Gastroesophageal sphincter (tissue), 4 donors: ENCODE measurements around the gene RAI1. TPM values are rescaled to one million over a fixed set of nuclear protein-coding genes. Genes with fewer than 3 reads are reported as not detected.
A peak's percentile ranks its signal among the peaks of the same experiment; 100 is the strongest.

Source experiments
- ATAC-seq: fragments of 150-250 bp; one replicate; pipeline ENCODE4 v1.9.1; 2016; ENCODE audit warnings: mild to moderate bottlenecking, moderate library complexity
- H3K27ac ChIP-seq, 4 donors: fragments of 200-600 bp; sonication (generic) in 3 of 4; 1 replicate in 3 of 4; 2 replicates in 1 of 4; pipeline ENCODE4 v1.5.1; 2016 to 2019
- H3K27me3 ChIP-seq: fragments of 200-600 bp; sonication (generic); one replicate; pipeline ENCODE4 v1.5.1; 2019
- H3K36me3 ChIP-seq, 2 donors: fragments of 200-600 bp; sonication (generic); one replicate each; pipeline ENCODE4 v1.5.1; 2019; ENCODE audit warnings: control low read depth in 1 of 2
- H3K4me1 ChIP-seq, 3 donors: fragments of 200-600 bp; sonication (generic); 1 replicate in 2 of 3; 2 replicates in 1 of 3; pipeline ENCODE4 v1.5.1; 2016 to 2019; ENCODE audit warnings: control low read depth in 2 of 3
- H3K4me3 ChIP-seq, 2 donors: fragments of 200-600 bp; sonication (generic); one replicate each; pipeline ENCODE4 v1.5.1; 2019; ENCODE audit warnings: mild to moderate bottlenecking in 1 of 2, moderate library complexity in 1 of 2
- H3K9me3 ChIP-seq, 3 donors: fragments of 200-600 bp; sonication (generic); one replicate each; pipeline ENCODE4 v1.5.1; 2017 to 2019; ENCODE audit warnings: control low read depth in 2 of 3
- EP300 ChIP-seq: sonication (generic); formaldehyde crosslinking; IDR thresholded peaks from one replicate; pipeline ENCODE4 v1.6.1; 2017; ENCODE audit warnings: antibody characterized with exemption, mild to moderate bottlenecking
- POLR2A ChIP-seq, 2 donors: fragments of 450-650 bp; IDR thresholded peaks; one replicate each; pipeline ENCODE4 v1.6.1; 2017; ENCODE audit warnings: antibody characterized with exemption in 2 of 2, mild to moderate bottlenecking in 2 of 2, moderate library complexity in 1 of 2
- POLR2AphosphoS5 ChIP-seq: sonication (generic); formaldehyde crosslinking; IDR thresholded peaks from one replicate; pipeline ENCODE4 v1.6.1; 2017; ENCODE audit warnings: antibody characterized with exemption
- WGBS, 2 donors: methylation state at CpG; one replicate each; pipeline ENCODE4 v1.1.5; 2018; ENCODE audit warnings: low coverage in 1 of 2; 5-methylcytosine and 5-hydroxymethylcytosine counted together
- total RNA-seq, 4 donors: library from RNA; depleted of rRNA; stranded (reverse); fragments of >200 nt; gene quantifications; one replicate each; pipeline ENCODE4 v1.1.0, GENCODE V29; 2016
- TF ChIP-seq, protein P1 (sequence below), 4 experiments: fragments of 200-600 bp in 2 of 4; fragments of 450-650 bp in 2 of 4; sonication (generic) in 1 of 4; IDR thresholded peaks; one replicate each; pipeline ENCODE4 v1.5.1; 2017 to 2019; ENCODE audit warnings: antibody characterized with exemption in 4 of 4, mild to moderate bottlenecking in 2 of 4, moderate library complexity in 2 of 4

Gene RAI1
- total RNA-seq, 4 donors from 2014 or later, result 15.9 to 39.7 (median 28.3) TPM

DNA sequence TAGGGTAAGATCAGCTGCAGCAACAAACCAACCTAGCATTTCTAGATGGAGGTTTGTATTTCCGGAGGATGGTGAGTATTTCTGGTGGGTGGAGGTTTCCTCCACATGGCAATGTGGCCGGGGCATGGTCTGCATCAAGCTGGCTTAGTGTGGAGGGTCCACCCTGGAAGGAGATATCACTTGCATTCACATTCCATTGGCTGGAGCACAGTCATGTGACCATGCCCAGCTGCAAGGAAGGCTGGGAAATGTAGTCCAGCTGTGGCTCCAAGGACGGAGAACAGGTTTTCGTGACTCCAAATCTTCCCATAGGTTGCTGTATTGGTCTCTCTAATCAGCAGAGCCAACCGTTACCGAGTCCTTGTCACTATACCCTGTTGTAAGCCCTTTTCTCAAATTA lies 68.7 kb downstream of the RAI1 start:
- ATAC-seq, result no peak
- 48 to 87% methylated on average over 2 to 3 of the region's 6 CpGs for WGBS, 2 donors

DNA sequence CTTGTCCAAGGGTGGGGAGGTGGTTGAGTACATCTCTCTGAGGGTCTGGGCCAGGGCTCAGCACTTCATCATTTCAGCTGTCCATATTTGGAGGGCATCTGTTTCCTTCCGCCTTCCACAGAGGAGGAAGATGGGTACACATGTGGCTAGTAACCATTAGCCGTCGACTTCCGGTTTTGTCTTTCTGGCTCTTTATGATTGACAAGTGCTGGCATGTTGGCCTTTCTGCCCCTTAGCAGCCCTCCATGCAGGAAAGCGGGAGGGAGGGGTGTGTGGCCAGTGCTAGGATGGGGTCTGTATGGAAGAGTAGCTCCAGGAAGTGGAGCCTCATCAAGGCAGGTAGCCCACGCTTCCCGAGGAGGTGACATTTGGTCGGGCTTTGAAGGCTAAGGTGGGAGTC lies 69.6 kb downstream of the RAI1 start:
- WGBS, 2 donors, result 55% methylated on average over 4 of the region's 8 CpGs; no CpG with 5 or more reads in 1 of the 2 donors
- ATAC-seq, result no peak
- Histone ChIP-seq H3K9me3 (no peaks in the 10 kb centered on the region), H3K36me3 (no peaks in the 10 kb centered on the region), H3K27me3 (no peaks in the 10 kb centered on the region), H3K27ac (peak overlapping the region in 3 of 4 donors; percentile 86 to 90 (median 89)), H3K4me1 (peaks cover 0 to 85% (median 21%) of the 10 kb centered on the region in 3 donors), H3K4me3 (no peak overlapping the region)
- TF ChIP-seq EP300 (no peak), POLR2A (IDR thresholded peaks at IDR 0.05) (no peak), POLR2AphosphoS5 (no peak)
- TF ChIP-seq, protein P1, sequence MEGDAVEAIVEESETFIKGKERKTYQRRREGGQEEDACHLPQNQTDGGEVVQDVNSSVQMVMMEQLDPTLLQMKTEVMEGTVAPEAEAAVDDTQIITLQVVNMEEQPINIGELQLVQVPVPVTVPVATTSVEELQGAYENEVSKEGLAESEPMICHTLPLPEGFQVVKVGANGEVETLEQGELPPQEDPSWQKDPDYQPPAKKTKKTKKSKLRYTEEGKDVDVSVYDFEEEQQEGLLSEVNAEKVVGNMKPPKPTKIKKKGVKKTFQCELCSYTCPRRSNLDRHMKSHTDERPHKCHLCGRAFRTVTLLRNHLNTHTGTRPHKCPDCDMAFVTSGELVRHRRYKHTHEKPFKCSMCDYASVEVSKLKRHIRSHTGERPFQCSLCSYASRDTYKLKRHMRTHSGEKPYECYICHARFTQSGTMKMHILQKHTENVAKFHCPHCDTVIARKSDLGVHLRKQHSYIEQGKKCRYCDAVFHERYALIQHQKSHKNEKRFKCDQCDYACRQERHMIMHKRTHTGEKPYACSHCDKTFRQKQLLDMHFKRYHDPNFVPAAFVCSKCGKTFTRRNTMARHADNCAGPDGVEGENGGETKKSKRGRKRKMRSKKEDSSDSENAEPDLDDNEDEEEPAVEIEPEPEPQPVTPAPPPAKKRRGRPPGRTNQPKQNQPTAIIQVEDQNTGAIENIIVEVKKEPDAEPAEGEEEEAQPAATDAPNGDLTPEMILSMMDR (IDR thresholded peaks at IDR 0.05), result no peak

More for the DNA sequence above, 68.7 kb downstream of the RAI1 start:
- peak overlapping the region in 3 of 4 donors; percentile 21 to 47 (median 35) for H3K27ac ChIP-seq
- no peaks in the 10 kb centered on the region for H3K36me3 ChIP-seq
- H3K9me3 ChIP-seq, result no peaks in the 10 kb centered on the region
- H3K4me1 ChIP-seq, result peaks cover 0 to 80% (median 21%) of the 10 kb centered on the region in 3 donors
- H3K4me3 ChIP-seq, result no peak overlapping the region
- TF ChIP-seq POLR2A (IDR thresholded peaks at IDR 0.05) (no peak), POLR2AphosphoS5 (no peak), EP300 (no peak)
- TF ChIP-seq, protein P1 (IDR thresholded peaks at IDR 0.05), result no peak
- H3K27me3 ChIP-seq, result no peaks in the 10 kb centered on the region

DNA sequence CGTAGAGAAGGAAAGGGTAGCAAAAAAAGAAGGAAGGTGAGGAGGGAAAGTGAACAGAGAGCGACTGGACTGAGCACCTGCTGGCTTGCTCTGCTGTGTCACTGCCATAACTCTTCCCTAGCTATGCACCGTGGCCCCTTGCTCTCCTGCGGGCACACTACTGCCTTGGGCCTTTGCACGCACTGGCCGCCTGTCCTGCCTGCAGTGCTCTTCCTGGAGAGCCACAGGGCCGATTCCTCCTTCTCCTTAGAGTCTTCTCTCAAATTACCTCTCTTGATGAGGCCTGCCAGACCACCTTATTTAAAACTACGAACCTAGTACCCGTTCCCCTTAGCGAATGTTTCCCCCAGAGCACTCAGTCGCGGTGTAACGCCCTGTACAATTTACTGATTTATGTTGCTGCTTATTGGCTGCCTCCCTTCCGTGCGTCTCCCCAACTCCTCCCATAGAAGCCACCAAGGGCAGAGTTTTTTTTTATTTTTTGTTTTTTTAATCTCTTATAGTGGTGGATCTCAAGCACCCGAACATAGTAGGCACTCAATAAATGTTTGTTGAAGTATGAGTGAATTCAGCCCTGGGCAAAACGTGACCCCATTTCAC lies 70.3 kb downstream of the RAI1 start:
- TF ChIP-seq POLR2A (IDR thresholded peaks at IDR 0.05), result no peak
- Histone ChIP-seq H3K4me1 (peaks cover 0 to 82% (median 21%) of the 10 kb centered on the region in 3 donors), H3K27me3 (no peaks in the 10 kb centered on the region), H3K27ac (peak overlapping the region; percentile 41 to 90 (median 88)), H3K4me3 (peak overlapping the region; percentile 16 to 54), H3K9me3 (no peaks in the 10 kb centered on the region), H3K36me3 (no peaks in the 10 kb centered on the region)
- 56 to 57% methylated on average over 12 of the region's 17 CpGs for WGBS, 2 donors
- ATAC-seq, result no peak

- 13% methylated on average over 8 of the region's 57 CpGs; no CpG with 5 or more reads in 1 of the 2 donors for WGBS, 2 donors
- peak; percentile 95 for ATAC-seq
- H3K36me3 ChIP-seq, result no peaks in the 10 kb centered on the region
- H3K27me3 ChIP-seq, result no peaks in the 10 kb centered on the region
- peak overlapping the region; percentile 16 to 54 for H3K4me3 ChIP-seq
- no peaks in the 10 kb centered on the region for H3K9me3 ChIP-seq
- peaks cover 0 to 82% (median 18%) of the 10 kb centered on the region in 3 donors for H3K4me1 ChIP-seq
- H3K27ac ChIP-seq, result peak overlapping the region; percentile 41 to 90 (median 88)
- TF ChIP-seq POLR2AphosphoS5 (peak; percentile 40), EP300 (no peak), POLR2A (IDR thresholded peaks at IDR 0.05) (peak in 1 of 2 donors; percentile 22)
- TF ChIP-seq, protein P1 (IDR thresholded peaks at IDR 0.05), result peak in 3 of 4 experiments; percentile 44 to 57 (median 48)
These were observed 71.0 kb downstream of the RAI1 start for GRCh38 chr17:17752089-17752820.

DNA sequence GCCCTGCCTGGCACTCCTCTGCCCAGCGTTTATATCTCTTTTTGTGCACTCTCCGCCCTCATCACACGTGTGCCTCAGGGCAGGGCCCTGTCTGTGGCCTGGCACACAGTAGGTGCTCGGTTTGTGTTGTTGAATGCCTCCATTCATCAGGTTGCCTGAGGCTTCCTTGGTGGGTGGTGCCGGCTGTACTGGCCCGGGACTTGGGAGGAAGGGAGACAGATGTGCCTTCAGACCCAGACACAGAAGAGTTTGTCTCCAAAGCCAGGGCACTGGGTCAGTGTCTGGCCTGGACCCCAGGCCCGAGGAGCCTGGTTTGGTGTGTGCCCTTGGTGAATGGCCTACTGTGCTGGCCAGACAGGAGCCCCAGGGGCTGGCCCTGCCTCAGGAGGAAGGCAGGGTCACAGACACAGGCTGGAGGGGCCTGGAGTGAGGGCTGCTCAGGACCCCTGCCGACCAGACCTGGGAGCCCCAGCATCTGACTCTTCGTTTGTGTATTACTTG lies 71.6 kb downstream of the RAI1 start:
- no peaks in the 10 kb centered on the region for H3K9me3 ChIP-seq
- WGBS, 2 donors, result 43 to 53% methylated on average over 2 to 3 of the region's 9 CpGs
- no peaks in the 10 kb centered on the region for H3K27me3 ChIP-seq
- TF ChIP-seq POLR2AphosphoS5 (no peak), EP300 (no peak), POLR2A (IDR thresholded peaks at IDR 0.05) (no peak)
- TF ChIP-seq, protein P1 (IDR thresholded peaks at IDR 0.05), result no peak
- H3K4me3 ChIP-seq, result peak overlapping the region in 1 of 2 donors; percentile 54
- H3K36me3 ChIP-seq, result no peaks in the 10 kb centered on the region
- ATAC-seq, result no peak
- H3K4me1 ChIP-seq, result peaks cover 0 to 84% (median 20%) of the 10 kb centered on the region in 3 donors
- peak overlapping the region; percentile 11 to 90 (median 88) for H3K27ac ChIP-seq
